Measurements from ENCODE around the gene FBXW4.
A peak's percentile ranks its signal among the peaks of the same experiment; 100 is the strongest.

The FBXW4 gene

DNA sequence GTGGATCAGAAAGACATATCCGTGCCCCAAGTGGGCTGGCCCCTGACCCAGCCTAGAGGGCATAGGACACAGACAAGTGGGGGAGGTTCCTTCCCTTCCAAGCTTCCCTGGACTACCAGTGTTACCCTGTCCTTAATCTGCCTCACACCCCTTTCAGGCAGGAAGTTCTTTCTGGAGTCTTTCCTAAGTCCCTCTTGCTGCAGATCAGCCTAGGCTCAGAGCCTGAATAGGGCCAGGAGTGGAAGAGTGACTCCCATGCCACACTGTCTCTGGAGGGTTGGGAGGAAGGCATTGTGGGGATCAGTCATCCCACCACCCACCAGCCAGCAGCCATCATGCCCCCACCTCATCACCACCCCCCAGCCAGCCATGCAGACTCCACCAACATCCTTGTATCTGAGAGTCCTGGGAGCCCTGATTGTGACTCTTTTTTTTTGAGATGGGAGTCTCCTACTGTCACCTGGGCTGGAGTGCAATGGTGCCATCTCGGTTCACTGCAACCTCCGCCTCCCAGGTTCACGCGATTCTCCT lies 129.5 kb downstream of the FBXW4 start:
- peak; percentile 46 for DNase-seq

GRCh38 chr10:101564490-101564991 lies 130.4 kb downstream of the FBXW4 start:
- peak; percentile 42 for DNase-seq

GRCh38 chr10:101563497-101564040 lies 131.4 kb downstream of the FBXW4 start:
- DNase-seq, result peak; percentile 40

GRCh38 chr10:101563007-101563406 lies 132.0 kb downstream of the FBXW4 start:
- DNase-seq, result peak; percentile 42

- peak; percentile 43 for DNase-seq
These were observed 132.7 kb downstream of the FBXW4 start for GRCh38 chr10:101562231-101562630.

DNA sequence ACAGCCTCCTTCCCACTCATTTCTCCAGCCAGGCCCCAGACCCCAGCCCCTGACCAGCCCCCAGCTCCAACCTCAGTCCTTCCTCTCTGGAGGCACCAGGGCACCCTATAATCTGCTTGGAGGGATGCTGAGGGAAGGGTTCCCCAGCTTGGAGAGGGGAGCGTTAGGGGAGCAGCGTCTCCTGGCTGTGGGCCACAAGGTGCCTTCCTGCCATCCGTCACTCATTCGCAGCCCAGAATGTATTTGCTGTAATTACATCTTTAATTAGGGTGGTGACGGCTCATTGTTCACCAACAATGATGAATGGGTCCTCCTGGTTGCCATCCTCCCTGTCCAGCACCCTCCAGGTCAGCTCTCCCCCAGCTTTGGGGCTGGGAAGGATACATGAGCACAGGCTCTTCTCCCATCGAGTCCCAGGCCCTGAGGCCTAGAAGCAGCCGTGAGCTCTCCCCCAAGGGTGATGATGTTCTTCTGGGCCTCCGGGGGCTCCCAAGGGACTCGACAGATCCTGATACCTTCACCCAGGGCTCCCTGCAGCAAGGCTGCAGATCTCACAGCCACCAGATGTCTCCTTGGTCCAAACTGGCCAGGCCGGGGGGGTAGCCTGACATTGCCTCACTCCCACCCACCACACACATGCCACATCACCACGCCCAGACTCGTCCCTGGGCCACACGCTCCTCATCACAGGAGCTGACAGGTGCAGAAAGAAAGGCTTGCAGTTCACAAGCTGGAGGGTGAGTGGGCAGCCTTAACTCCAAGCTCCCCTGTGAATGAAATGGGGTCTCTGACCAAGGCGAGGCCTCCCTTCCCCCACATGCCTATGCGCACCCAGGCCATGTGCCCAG lies 133.7 kb downstream of the FBXW4 start:
- DNase-seq, result peak; percentile 44

Measured in activated CD8-positive, alpha-beta memory T cell treated with anti-CD3 and anti-CD28 coated beads, Interleukin-2, amount 50 U/mL, for 48 hours (primary cell).